GM18858 (cell line): ENCODE results near the gene BLOC1S4.
"Not testable (repeated sequence)": the region's sequence is repeated elsewhere in the genome, so short reads cannot be mapped to it uniquely, and the experiment has no call there.

Experiments used
- ATAC-seq: cut with Tn5 transposase; IDR thresholded peaks from one replicate; pipeline ENCODE4 v1.9.1; 2021; ENCODE audit not compliant: unreplicated experiment

The BLOC1S4 gene, protein sequence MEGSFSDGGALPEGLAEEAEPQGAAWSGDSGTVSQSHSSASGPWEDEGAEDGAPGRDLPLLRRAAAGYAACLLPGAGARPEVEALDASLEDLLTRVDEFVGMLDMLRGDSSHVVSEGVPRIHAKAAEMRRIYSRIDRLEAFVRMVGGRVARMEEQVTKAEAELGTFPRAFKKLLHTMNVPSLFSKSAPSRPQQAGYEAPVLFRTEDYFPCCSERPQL

DNA sequence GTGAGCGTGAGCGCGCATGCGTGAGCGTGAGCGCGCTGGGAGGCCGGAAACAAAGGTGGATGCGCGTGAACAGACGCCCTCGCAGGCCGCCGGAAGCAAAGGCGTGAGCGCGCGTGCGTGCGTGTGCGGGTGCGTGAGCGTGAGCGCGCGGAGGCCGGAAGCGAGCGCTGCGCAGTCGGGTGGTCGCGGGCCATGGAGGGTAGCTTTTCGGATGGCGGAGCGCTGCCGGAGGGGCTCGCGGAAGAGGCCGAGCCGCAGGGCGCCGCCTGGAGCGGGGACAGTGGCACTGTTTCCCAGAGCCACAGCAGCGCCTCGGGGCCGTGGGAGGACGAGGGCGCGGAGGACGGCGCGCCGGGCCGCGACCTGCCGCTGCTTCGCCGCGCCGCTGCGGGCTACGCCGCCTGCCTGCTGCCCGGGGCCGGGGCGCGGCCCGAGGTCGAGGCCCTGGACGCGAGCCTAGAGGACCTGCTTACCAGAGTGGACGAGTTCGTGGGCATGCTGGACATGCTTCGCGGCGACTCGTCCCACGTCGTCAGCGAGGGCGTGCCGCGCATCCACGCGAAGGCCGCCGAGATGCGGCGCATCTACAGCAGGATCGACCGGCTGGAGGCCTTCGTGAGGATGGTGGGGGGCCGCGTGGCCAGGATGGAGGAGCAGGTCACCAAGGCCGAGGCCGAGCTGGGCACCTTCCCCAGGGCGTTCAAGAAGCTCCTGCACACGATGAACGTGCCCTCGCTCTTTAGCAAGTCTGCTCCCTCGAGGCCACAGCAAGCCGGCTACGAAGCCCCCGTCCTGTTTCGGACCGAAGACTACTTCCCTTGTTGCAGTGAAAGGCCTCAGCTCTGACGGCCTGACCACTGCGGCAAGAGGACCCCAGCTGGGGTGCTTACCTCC, at the start of gene BLOC1S4:
TSS of gene BLOC1S4 (plus strand) at position 157 of the 894 bp plus-strand sequence. CDS start at position 193, 36 bp downstream.
- peak; percentile 70 for ATAC-seq

DNA sequence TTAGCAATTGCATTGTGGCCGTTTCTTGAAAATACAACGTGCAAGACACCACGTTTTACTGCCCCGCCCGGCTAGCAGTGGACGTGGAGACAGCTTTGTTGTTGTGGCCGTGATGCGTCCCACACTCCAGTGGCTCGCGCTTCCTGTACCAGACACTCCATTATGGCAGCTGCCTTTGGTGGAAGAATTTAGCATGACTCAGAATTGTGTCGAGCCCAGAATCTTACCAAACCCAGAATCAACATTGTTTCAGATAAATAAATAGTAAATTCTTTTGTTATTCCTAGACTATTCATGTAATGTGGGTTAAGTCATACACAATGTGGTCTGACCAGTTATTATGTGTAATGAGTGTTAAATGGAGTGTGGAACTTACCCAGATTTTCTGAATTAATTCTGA, 47.6 kb upstream of the BLOC1S4 start:
- ATAC-seq: no peak

DNA sequence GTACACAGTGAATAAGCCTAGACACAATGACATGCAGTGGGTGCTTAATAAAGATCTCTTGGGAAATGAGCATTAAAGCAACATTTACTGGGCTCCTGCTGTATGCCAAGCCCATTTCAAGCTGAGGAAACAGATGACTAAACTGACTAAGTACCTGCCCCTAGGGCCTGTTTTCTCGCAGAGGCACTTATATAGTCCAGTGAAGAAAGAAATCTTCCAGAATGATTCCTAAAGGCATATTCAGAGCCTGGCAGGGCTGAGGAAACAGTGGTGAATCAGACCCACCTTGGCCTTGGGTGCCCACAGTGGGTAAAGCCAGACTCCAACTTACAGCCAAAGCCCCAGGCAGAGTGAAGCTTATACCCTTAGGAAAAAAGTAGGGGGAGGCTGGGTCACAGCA, 44.3 kb upstream of the BLOC1S4 start:
- no peak for ATAC-seq

DNA sequence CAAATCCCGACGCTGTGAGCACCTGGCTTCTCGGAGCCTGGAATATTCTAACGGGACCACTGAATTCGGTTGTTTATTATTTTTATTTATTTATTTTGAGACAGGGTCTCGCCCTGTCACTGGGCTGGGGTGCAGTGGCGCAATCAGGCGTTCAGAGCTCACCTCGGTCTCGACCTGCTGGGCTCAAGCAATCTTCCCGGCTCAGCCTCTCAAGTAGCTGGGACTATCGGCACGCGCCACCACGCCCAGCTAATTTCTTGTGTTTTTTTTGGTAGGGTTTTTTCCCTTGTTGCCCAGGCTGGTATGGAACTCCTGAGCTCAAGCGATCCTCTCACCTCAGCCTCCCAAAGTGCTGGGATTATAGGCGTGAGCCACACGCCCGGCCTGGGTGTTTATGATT, 43.8 kb upstream of the BLOC1S4 start:
- ATAC-seq: no peak

DNA sequence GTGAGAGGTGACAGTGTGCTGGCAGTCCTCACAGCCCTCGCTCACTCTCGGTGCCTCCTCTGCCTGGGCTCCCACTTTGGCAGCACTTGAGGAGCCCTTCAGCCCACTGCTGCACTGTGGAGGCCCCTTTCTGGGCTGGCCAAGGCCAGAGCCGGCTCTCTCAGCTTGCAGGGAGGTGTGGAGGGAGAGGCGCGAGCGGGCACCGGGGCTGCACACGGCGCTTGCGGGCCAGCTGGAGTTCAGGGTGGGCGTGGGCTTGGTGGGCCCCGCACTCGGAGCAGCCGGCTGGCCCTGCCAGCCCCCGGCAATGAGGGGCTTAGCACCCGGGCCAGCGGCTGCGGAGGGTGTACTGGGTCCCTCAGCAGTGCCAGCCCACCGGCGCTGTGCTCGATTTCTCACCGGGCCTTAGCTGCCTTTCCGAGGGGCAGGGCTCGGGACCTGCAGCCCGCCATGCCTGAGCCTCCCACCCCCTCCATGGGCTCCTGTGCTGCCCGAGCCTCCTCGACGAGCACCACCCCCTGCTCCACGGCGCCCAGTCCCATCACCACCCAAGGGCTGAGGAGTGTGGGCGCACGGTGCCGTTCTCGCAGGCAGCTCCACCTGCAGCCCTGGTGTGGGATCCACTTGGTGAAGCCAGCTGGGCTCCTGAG, 43.3 kb upstream of the BLOC1S4 start:
- not testable (repeated sequence) for ATAC-seq

DNA sequence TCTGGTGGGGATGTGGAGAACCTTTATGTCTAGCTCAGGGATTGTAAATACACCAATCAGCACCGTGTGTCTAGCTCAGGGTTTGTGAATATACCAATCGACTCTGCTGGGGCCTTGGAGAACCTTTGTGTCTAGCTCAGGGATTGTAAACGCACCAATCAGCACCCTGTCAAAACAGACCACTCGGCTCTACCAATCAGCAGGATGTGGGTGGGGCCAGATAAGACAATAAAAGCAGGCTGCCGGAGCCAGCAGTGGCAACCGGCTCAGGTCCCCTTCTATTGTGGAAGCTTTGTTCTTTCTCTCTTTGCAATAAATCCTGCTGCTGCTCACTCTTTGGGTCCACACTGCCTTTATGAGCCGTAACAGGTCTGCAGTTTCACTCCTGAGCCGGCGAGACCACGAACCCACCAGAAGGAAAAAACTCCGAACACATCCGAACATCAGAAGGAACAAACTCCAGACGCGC, 42.7 kb upstream of the BLOC1S4 start:
- ATAC-seq: not testable (repeated sequence)

DNA sequence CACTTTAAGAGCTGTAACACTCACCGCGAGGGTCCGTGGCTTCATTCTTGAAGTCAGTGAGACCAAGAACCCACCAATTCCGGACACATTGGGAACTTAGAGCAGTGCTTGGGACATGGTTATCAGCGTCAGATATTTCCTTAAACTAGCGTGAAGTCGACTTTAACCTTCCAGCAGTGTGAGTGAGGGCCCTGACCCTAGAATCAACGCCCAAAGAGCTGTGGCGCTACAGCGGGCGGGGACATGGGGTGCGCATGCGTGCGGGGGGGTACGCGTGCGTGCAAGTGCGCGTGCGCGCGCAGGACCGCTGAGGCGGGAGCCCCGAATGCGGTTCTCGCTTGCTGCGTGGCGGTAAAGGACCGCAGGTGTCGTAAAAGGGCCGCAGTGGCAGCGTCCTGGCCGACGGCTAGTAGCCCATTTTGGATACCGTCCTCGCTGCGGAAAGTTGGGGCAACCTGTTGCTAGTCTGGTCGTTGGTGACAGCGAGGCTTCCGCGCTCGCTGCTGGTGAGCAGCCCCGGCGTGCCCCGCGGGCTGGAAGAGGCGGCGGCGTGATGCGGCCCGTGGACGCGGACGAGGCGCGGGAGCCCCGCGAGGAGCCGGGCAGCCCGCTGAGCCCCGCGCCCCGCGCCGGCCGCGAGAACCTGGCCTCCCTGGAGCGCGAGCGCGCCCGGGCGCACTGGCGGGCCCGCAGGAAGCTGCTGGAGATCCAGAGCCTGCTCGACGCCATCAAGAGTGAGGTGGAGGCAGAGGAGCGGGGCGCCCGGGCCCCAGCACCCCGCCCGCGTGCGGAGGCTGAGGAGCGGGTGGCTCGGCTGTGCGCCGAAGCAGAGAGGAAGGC, 42.1 kb upstream of the BLOC1S4 start:
- ATAC-seq: peak; percentile 44

DNA sequence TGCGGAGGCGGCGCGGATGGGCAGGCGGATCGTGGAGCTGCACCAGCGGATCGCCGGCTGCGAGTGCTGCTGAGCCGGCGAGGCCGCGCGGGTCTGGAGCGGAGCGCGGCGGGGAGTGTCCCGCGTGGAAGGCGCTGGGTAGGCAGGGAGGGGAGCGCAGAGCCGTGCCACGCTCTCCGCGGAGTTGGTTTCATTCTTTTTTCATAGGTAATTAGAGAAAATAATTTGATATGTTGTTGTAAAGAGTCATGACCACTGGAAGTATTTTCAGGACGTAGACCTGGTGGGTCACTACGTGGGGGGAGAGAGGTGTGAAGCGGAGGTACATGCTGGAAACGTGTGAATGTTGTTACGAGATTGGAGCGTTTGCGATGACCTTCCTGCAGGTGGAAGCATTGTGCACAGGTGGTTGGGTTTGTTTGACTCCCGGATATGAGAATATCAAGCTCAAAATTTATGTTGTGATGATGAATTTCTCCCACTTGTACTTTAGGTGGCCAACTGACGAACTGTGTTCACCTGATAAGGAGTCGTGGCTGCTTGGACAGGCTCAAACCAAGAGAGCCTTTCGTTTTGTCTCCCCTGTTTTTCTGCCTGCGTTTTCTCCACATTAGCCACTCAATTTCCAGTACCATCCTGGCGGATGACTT, 41.3 kb upstream of the BLOC1S4 start:
- ATAC-seq: peak; percentile 42

DNA sequence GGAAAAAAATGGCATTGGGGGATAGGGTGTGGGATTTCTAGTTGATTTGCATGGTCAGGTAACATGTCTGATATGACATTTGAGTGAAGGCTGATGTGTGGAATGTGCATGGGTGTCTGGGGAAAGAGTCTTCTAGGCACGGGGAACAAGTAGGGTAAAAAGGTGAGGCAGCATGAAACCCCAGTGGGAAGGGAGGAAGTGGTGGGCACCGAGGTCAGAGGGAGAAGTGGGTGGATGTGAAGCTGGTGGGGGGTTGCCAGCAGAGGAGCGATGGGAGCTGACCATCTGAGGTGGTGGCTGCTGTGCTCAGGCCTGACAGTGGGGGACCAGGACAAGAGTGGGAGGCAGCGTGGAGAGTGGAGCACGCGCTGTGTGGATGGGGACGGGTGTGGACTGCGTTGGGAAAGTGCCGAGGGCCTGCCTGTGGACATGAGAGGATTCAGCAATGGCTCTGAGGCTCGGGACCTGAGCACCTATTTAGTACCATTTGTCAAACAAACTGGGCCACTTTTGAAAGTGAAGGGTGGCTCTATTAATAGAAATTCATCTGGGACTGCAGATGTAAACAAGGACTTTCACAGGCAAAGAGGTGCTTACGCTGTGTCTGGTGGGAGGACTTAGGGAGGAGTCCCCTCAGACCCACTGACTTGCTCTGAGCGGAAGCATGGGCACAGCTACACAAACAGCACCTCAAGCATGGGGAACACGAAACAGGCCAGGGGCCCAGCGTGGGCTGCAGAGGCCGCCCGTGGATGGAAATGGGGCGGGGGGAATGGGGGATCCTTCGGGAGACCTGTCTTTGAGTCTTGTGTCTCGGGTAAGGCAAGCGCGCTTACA, 39.0 kb upstream of the BLOC1S4 start:
- no peak for ATAC-seq

DNA sequence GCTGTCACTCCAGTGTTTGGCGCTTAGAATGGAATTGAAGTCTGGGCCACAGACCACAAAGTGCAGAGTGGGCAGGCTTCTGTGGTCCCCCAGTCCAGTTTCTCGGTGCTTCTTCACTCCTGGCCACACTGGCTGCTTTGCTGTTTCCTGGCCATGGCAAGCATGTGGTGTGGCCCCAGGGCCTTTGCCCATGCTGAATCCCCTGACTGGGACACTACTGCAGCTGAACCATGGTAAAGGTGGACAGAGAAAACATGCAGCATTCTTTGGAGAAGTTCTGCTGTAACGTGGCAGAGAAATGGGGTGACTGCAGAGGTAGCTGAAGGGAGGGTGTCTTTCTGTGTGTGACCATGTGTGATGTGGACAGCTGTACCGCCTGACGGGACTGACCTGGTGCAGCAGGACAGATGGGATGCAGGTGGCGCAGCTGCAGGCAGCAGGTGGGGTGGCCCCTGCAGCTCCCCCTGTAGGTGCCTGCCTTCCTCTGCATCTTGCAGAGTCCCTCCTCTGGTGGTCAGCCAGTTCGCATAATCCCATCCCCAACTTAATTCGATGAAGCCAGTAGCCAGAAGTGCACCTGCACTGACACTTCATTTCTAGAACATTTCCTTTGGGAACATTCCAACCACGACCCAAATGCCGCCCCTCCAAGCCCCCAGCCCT, 35.5 kb upstream of the BLOC1S4 start:
- ATAC-seq: no peak

DNA sequence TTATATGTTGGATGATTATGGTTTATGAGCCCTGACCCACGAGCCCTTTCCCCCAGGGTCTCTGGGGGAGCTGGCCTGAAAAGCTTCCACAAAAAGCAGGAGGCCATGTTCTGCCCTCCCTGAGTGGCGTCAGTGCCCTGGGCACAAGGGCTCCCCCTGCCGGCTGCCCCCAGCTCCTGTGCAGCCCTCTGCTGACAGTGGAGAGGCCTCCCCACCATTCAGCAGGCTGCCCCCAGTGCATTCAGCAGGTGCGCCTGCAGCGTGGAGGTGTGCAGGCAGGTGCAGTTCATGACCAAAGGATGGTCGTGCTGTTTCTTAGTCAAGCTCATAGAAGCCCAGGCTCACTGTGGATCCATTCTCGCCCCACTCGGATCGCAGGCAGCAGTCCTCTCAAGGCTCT, 34.8 kb upstream of the BLOC1S4 start:
- no peak for ATAC-seq

DNA sequence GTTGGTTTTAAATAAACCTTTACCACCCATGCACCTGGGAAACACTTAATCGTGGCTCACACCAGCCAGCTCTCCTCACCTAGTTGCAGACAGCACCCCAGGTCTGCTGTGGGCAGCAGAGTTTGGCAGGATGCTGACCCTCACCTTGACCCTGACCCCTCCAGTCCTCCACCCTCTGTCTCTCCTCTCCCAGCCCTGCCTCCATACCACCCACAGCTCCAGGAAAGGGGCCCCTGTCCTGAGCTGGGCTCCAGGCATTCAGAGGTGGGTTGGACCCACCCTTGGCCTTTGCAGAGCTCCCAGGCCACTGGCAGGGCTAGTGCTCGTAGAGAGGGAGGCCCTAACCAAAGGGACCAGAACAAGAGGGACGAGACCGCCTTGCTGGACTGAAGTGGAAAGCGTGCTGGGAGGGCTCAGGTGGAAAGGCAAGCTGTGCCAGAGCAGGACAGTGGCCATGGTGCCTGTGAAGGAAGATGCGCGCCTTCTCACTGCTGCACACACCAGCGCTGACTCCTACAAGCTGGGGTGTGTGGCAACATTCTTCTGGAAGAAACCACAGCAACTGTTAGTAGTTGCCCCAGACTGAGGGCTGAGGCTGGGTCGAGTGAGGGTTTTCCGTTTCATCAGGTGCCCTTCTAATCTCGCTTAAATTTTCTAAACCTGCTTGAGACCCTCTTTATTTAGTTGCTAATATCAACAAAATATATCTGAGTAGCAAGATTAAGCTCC, 32.9 kb upstream of the BLOC1S4 start:
- ATAC-seq: no peak

DNA sequence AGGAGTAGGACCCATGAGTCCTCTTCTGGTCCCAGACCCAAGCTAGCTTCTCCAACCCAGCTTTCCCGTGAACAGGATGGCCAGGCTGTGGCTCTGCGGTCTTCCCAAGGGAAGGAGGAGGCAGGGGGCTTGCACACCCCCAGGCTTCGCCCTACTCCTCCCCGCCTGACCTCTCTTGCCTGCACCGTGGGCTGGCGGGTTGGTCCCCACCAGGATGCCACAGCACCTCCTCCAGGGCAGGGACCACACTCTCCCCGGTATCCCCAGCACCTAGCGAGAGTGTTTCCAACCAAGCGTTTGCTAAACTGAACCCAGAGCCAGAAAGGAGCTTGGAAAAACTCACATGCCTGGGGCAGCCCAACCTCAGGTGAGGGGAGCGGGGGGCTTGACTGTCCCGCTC, 31.3 kb upstream of the BLOC1S4 start:
- ATAC-seq: no peak

DNA sequence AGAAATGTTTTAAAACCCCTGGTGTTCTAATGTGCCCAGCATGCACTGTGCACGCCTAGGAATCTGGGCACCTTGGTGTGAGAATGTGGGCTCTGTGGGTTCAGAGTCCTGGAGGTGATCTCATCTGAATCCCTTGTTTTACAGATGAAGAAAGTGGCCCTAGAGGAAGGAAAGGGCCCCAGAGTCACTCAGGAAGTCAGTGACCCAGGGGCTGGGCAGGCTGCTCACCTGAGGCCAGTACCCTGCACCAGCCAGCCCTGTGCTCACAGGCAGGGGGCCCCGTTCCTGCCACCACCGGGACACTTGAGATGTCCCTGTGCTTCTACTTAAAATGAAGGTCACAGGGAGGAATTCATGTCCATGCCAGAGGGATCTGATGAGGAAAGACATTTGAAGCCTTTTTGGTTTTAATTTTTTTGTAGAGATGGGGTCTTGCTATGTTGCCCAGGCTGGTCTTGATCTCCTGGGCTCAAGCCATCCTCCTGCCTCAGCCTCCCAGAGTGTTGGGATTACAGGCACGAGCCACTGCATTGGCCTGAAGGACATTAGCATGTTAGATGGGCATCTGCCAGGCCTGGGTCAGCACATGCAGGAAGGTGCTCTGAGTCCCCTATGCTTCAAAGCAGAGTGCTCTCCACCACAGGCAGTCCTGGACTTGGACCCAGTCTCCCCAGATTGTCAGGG, 29.7 kb upstream of the BLOC1S4 start:
- ATAC-seq: no peak

DNA sequence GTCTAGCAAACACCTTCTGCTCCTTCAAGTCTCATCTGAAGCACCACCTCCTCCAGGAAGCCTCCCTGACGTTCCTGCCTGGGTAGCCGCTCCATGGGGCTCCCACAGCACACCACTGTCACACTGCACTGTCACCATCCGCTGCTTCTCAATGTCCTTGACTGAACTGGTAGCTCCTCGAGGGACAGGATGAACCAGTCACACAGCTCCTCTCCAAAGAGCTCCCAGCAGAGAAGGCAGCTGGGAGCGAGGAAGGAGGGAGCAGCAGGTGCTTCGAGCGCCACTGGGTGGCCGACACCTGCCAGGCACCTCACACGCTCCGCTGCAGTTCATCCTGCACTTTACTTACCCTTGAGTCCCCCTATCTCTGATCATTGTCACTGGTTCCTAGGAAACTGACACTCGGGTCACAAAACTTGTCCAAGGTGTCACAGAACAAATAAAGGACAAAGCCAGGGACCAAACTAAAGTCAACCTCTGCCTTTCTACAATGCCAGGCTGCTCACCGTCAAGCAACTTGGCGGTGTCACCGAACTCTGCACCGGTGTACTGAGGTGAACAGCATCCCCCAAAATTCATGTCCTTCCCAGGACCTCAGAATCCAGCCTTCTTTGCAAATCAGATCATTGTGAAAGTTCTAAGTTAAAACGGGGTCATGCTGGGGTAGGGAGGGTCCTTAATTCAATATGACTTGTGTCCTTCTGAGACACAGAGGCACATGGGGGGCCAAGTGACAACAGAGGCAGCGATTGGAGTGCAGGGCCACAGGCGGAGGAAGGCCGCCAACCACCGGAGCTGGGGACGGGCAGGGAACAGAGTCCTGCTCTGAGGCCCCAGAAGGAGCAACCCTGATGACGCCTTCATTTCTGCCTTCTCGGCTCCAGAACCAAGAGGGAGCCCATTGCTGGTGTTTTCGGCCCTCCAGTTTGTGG, 27.8 kb upstream of the BLOC1S4 start:
- no peak for ATAC-seq

DNA sequence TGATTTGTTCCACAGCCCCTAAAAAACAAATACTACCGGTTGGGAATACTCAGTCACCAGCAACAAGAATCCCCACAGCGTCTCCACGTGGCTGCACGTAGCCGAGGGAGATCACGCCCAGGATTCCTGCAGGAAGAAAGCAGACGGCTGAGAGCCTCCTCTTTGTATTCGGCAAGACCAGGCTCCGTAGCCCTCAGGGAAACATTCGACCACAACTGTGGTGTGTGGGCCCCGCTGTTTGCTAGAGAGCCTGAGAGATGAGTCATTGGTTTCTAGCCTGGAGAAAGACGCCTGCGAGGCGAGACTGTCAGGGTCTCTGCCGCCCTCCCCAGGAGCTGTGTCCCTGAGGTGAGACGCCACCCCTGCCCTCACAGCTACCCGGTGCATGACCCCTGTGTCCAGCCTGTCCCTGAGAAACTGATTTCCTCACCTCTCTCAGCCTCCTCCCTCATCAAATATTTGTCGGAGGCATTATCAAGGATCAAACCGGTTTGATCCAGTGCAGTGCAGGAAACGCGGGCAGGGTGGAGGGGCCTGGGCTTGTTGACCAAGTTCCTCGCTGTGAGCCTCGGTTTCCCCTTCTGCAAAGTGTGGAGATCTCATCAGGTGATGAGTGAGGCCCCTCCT, 27.0 kb upstream of the BLOC1S4 start:
- peak; percentile 63 for ATAC-seq
